Amniotic epithelial cell (primary cell): Measurements from ENCODE around the gene DAB2.

Experiments used
- DNase-seq: peaks from one replicate; pipeline ENCODE4 v3.0.0-alpha.2; 2010; ENCODE audit warnings: low read depth

DAB2 gene

GRCh38 chr5:39424736-39425637, at the start of gene DAB2:
DAB2 (minus strand) TSS chr5:39424980; CDS start chr5:39394320, 30,660 bp downstream.
- DNase-seq = peak; percentile 93

GRCh38 chr5:39473156-39473775, 48.5 kb upstream of the DAB2 start:
- DNase-seq = peak; percentile 94

DNA sequence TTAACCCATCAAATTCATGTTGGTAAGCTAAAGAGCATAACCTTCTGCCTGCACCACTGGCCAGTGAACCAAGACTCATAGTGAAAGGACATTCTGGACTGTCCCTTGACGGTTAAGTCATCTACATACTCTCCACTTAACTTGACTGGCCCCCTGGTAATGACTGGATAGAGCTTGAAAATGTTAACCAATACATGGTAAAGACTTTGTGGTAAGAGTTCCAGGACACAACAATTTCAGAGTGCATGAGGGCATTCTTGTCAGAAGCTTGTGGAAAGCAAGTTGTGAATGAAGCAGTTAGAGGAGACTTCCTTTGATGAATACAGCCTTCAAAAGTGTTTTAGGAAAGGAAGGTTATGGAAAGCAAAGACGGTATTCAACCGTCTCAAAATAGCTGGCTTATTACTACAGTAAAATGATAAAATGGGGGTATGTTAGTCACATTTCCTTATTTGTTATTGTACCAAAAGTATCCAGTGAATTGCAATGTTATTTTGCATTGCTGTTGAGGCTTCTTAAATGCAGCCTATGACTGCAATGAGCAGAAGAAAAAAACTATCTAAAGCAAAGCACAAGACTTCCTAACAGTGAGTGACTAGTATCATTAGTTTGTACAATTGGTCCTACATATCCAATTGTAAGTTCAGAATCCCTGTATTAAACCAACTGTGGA, 47.2 kb upstream of the DAB2 start:
- no peak for DNase-seq

- no peak for DNase-seq
Observed at GRCh38 chr5:39470811-39471210, 46.0 kb upstream of the DAB2 start.

- no peak for DNase-seq
Observed at GRCh38 chr5:39469777-39470415, 45.1 kb upstream of the DAB2 start.

DNA sequence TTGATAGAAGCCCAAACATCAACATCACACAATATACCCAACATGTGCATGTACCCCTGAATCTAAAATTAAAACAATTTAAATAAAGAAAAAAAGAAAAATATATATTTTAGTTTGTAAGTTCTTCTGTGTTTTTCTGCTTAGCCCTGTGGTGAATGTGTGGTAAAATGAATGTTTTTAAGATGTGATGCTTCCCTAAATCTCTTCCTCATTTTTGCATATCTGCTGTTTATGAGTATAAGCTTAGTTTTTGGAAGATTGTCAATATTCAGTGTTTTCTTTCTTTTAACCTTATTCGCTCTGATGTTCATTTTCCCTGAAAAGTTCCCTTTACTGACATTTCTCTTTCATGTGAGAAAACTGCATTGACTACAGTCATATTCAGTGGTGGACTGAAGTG, 44.4 kb upstream of the DAB2 start:
- no peak for DNase-seq

DNA sequence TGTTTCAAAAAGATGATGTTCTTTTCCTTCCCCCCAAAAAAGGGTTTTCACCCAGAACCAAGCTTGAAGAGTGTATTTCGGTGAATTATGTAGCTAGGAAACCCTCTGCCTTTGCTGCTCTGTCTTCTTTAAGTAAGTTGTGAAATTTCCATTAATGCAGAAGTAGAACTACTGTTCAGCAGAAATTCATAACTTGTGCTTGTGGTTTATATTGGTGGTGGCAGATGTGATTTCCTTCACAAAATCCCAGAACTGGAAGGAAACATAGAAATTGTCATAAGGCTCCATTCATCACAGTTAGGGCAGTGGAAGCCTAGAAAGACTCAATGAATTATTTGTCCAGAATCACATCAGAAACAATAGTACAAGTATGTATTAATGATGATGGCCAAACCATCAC, 42.1 kb upstream of the DAB2 start:
- no peak for DNase-seq

DNA sequence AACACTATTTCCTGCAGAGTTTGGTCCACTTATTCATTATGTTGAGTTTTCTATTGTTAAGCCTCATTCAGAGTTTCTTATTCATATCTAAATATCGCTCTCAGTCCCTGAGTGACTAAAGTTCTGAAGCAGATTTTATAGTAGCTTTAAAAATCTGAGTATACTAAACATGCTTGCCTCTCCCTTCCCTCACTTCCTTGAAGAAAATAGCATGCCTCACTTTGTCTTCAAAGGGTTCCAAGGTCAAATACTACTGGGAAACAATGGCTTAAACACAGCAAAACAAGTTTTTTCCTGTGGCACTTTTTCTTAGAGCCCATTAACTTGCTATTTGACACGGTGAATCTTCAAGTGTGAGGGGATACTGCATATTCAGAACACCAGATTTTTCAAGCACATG, 41.1 kb upstream of the DAB2 start:
- DNase-seq = no peak

DNA sequence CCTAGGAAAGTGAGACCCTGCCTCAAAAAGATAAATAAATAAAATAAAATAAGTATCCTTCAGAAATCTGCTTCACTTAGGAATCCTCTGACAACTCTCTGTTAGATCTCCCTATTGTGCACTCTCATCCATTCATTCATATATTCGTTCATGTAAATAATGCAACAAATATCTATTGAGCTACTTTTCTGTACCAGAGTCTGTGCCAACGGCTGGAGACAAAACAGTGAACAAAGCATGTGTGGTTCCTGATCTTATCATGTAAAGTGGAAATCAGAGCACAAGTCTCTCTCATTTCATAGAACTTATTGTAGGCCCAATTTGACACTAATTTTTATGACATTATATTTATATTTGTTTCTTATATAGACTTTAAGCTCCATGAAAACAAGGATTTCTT, 40.3 kb upstream of the DAB2 start:
- no peak for DNase-seq

GRCh38 chr5:39464088-39464487, 39.3 kb upstream of the DAB2 start:
- peak; percentile 71 for DNase-seq

- no peak for DNase-seq
Observed at GRCh38 chr5:39462211-39462610, 37.4 kb upstream of the DAB2 start.

GRCh38 chr5:39461007-39461682, 36.4 kb upstream of the DAB2 start:
- DNase-seq = peak; percentile 55

DNA sequence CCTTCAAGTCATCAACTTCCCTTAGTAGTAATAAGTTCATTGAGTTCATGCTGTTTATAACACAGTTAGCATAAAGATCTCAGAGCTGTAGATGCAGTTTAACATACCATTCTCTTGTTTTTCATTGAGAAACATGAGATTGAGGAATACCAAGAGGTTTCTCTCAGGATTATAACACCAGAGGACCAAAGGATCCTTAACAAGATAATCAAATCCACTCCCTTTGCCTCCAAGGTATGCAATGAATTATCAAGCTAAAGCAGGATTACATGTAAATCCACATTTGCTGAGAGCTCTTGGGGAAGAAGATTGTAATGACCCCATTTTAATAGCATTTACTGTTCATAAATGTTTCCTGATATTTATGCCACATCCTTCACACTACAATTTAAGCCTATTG, 35.1 kb upstream of the DAB2 start:
- DNase-seq = peak; percentile 46

DNA sequence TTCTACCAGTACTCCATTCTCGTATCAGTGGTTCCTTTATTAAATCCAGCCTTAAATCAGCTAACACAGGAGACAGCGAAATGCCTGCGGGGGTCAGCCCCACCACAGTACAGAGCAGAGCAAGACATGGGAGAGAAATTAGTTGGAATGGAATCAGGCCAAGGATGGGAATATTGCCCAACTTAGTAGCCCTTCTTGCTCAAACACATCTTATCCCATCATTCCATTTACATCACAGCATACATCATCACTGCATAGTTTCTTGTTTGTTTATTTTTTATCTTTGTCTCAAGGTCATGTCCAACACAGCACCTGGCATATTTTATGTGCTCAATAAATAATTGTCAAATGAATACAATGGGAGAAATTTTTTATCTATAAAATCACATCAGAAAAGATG, 34.3 kb upstream of the DAB2 start:
- peak; percentile 99 for DNase-seq

DNA sequence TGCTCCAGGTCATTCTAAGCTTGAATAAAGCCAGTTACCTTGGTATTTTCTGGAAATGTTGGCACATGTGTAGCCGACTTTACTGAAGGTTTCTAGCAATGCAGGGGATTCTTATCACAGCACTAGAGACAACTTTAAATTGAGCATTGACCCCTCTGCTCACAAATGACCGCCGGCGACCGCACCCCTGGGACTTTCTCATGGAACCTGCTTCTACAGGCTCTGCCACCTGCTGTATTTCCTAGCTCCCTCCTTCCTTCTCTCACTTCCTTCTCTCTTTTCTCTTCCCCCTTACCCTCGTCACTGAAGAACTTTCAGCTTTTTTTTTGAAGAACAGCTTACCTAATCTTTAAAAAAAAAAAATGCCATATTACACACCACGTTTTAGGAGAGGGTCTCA, 30.9 kb upstream of the DAB2 start:
- DNase-seq = no peak

DNA sequence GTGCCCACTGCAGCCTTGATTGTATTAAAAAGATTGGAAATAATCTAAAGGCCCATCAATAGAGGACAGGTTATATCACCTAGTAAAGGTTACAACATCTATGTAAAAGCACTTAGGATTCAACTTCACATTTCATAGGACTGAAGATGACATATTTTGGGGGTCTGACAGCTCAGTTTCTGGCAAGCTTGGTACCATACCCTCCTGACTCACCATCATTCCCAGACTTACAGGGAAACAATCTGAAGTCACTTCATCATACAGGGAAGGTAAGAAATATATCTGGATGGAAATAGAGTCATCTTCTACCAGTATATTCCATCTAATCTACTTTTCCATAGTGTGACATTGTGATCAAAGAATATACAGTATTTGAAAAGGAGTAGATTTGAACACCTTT, 28.8 kb upstream of the DAB2 start:
- DNase-seq = no peak

GRCh38 chr5:39452846-39453245, 28.1 kb upstream of the DAB2 start:
- DNase-seq = peak; percentile 83

DNA sequence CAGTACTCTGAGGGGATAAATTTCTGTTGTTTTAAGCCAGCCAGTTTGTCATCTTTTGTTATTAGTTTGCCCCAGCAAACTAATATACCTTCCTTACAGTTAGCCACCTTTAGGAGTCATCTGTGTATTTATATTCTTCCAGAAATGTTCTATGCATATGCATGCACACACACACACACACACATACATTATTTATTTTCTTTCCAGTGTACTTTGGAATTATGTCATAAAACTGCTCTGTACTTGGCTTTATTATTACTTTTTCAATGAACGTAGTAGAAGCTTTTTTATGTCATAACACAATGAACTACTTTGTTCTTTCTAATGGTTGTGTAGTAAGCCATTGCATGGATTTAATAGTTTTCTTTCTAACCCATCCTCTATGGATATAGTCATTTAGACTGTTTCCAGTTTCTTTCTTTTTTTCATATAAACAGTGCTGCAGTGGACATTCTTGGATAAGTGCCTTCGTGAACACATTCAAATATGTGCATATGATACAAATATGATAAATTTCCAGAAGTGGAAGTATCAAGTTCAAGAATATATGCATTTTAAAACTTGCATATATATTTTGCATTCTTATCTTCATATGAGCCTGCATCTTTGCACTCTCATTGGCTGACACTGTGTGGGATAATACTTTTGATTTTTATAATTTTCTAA, 26.6 kb upstream of the DAB2 start:
- DNase-seq = no peak

DNA sequence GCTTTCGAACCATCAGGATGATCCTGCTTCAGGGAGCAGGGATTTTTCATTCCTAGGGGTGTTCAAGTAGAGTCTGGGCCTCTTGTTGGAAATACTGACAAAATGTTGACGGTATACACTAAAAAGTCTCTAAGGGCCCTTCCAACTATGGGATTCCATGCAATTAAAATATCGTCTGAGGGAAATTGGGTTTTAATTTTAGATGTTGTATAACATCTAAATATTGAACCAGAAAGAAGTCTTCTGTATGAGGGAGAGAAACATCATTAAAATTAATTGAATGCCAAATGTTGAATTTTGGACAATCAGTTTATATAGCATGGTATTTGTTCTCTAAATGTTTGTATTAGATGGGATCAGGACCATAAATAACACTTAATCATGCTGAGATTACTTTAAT, 25.7 kb upstream of the DAB2 start:
- DNase-seq = no peak

DNA sequence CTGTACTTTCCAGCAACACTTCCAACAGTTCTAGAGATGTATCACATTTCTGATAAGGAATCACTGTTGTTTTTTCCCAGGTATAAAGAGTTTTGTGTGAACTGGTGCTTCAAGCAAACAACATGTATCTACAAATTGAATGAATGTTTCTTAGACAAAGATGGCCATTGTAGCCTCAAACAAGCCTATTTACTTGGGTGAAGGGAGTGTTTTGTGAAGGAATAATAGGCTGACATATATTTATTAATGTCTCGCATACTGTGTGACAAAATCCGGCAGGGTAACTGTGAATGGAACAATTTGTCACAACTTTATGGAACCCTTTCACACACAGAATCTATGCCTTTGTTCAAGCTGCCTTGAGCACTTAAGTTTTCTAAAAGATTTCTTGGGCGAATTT, 24.8 kb upstream of the DAB2 start:
- DNase-seq = no peak

GRCh38 chr5:39448506-39449128, 23.8 kb upstream of the DAB2 start:
- no peak for DNase-seq
